ENCODE results near the gene MEP1A. TPM values are rescaled to one million over a fixed set of nuclear protein-coding genes. Genes with fewer than 3 reads are reported as not detected.
A peak's percentile ranks its signal among the peaks of the same experiment; 100 is the strongest.

Gene MEP1A
- total and polyA plus RNA-seq, 10 donors = 0.09 to 0.94 (median 0.22) TPM; not detected in 3

DNA sequence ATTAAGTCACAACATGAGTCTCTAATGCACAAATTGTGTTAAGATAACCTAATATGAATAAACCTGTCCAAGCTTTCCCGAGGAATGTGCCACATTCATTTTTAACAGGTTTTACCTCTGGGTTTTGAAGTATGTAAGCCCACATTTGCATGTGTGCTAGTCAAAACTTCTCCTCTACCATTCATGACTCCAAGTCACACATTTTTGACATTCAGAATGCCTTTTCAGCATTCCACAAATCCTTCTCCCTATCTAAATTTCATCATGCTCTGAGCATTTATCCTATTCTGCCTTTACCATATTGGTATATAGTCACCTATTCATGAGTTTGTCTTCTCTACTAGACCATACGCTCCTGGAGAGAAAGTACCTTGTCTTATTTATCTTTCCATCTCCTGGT is 72.0 kb downstream of the MEP1A start:
- Histone ChIP-seq H3K9me3 (no peaks in the 10 kb centered on the region), H3K4me3 (no peak overlapping the region), H3K36me3 (peaks cover 0 to 79% (median 0%) of the 10 kb centered on the region in 6 donors), H3K4me1 (no peaks in the 10 kb centered on the region), H3K27me3 (replicated peaks in 1 of 7) (no peaks in the 10 kb centered on the region), H3K27ac (no peak overlapping the region)
- WGBS, 5 donors = 82 to 95% (median 93%) methylated on average over 2 of the region's 2 CpGs
- intact Hi-C loops (cut with DNase I; ENCODE audit: low total_unique reads) = no loop called here
- TF ChIP-seq POLR2AphosphoS5 (IDR thresholded peaks at IDR 0.05) = no peak
- TF ChIP-seq POLR2A (IDR thresholded peaks at IDR 0.05) = no peak
- TF ChIP-seq, protein P1, sequence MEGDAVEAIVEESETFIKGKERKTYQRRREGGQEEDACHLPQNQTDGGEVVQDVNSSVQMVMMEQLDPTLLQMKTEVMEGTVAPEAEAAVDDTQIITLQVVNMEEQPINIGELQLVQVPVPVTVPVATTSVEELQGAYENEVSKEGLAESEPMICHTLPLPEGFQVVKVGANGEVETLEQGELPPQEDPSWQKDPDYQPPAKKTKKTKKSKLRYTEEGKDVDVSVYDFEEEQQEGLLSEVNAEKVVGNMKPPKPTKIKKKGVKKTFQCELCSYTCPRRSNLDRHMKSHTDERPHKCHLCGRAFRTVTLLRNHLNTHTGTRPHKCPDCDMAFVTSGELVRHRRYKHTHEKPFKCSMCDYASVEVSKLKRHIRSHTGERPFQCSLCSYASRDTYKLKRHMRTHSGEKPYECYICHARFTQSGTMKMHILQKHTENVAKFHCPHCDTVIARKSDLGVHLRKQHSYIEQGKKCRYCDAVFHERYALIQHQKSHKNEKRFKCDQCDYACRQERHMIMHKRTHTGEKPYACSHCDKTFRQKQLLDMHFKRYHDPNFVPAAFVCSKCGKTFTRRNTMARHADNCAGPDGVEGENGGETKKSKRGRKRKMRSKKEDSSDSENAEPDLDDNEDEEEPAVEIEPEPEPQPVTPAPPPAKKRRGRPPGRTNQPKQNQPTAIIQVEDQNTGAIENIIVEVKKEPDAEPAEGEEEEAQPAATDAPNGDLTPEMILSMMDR (IDR thresholded peaks at IDR 0.05 in 8 of 11, conservative IDR thresholded peaks at IDR 0.05 in 3 of 11) = no peak
- no peak for DNase-seq

DNA sequence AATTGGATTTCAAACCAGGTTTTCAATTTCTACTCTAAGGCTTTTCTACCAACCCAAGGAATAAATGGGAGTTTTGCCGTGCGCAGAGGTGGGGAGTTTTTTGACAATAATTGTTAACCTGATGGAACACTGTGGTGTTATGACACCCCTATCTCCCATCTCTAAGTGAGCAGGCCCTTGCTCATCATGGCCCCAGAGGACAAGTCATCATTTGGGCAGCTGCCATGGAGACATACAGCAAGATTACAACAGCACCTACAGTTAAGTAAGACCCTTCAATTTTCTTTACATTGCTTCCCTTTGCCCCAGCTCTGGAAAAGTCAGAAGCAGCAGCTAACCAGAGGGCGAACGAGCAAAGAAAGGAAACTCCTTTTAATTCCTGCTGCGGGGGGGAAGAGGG is 74.2 kb downstream of the MEP1A start:
- intact Hi-C loops (cut with DNase I; ENCODE audit: low total_unique reads) = no loop called here
- 72 to 85% (median 75%) methylated on average over 5 of the region's 5 CpGs for WGBS, 5 donors
- Histone ChIP-seq H3K27ac (no peak overlapping the region), H3K9me3 (no peaks in the 10 kb centered on the region), H3K4me1 (no peaks in the 10 kb centered on the region), H3K36me3 (peaks cover 0 to 71% (median 0%) of the 10 kb centered on the region in 6 donors), H3K4me3 (no peak overlapping the region), H3K27me3 (replicated peaks in 1 of 7) (no peaks in the 10 kb centered on the region)
- TF ChIP-seq POLR2AphosphoS5 (IDR thresholded peaks at IDR 0.05) = no peak
- TF ChIP-seq, protein P1 (IDR thresholded peaks at IDR 0.05 in 8 of 11, conservative IDR thresholded peaks at IDR 0.05 in 3 of 11) = no peak
- TF ChIP-seq POLR2A (IDR thresholded peaks at IDR 0.05) = no peak
- DNase-seq = no peak

DNA sequence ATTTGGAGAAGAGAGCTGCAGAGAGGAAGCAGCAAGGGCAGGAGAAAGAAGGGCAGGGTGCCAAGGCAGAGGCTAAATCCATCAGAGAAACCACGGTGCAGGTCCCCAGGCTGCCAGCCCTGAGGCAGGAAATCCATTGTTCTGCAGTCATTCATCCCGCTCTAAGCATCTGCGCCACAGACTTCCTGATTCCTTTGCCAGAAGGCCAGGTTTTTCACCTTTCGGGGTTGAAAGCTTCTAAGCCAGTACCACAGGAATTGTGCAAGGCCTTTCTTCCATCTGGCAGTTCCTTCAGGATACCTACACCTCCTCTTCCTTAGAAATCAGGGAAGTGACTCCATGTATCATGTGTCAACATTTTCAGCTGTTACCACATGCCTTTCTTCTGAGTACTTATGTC is 82.9 kb downstream of the MEP1A start:
- intact Hi-C loops (cut with DNase I; ENCODE audit: low total_unique reads) = no loop called here
- WGBS, 5 donors = 9 to 20% (median 18%) methylated on average over 4 of the region's 4 CpGs
- H3K4me1 ChIP-seq = peaks cover 0 to 11% (median 3%) of the 10 kb centered on the region in 6 donors
- no peak overlapping the region for H3K27ac ChIP-seq
- peaks cover 0 to 41% (median 0%) of the 10 kb centered on the region in 6 donors for H3K36me3 ChIP-seq
- H3K9me3 ChIP-seq = no peaks in the 10 kb centered on the region
- no peak for DNase-seq
- TF ChIP-seq POLR2A (IDR thresholded peaks at IDR 0.05) (no peak), POLR2AphosphoS5 (IDR thresholded peaks at IDR 0.05) (peak in 2 of 3 donors; percentile 53 to 61)
- TF ChIP-seq, protein P1 (IDR thresholded peaks at IDR 0.05 in 8 of 11, conservative IDR thresholded peaks at IDR 0.05 in 3 of 11) = no peak
- peaks cover 0 to 3% (median 0%) of the 10 kb centered on the region in 7 donors for H3K27me3 ChIP-seq (replicated peaks in 1 of 7)
- H3K4me3 ChIP-seq = no peak overlapping the region

DNA sequence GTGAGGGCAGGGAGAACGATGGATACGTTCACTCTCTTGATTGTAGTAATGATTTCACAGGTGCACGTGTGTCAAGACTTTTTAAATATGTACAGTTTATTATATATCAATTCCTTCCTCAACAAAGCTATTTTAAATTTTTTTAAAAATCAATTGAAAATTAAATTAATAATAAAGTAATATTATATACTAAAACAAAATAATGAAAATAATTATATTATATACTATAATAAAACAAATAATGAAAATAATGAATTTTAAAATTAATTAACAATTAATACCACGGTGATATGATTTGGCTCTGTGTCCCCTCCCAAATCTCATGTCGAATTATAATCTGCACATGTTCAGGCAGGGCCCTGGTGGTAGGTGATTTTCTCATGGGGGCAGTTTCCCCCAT is 85.8 kb downstream of the MEP1A start:
- no peak overlapping the region for H3K27ac ChIP-seq
- H3K9me3 ChIP-seq = no peaks in the 10 kb centered on the region
- H3K4me3 ChIP-seq = no peak overlapping the region
- intact Hi-C loops (cut with DNase I; ENCODE audit: low total_unique reads) = no loop called here
- H3K27me3 ChIP-seq (replicated peaks in 1 of 7) = peaks cover 0 to 3% (median 0%) of the 10 kb centered on the region in 7 donors
- H3K36me3 ChIP-seq = peaks cover 0 to 57% (median 3%) of the 10 kb centered on the region in 6 donors
- peaks cover 0 to 11% (median 3%) of the 10 kb centered on the region in 6 donors for H3K4me1 ChIP-seq
- WGBS, 5 donors = 88 to 95% (median 92%) methylated on average over 5 of the region's 5 CpGs
- no peak for DNase-seq
- TF ChIP-seq, protein P1 (IDR thresholded peaks at IDR 0.05 in 8 of 11, conservative IDR thresholded peaks at IDR 0.05 in 3 of 11) = no peak
- TF ChIP-seq POLR2AphosphoS5 (IDR thresholded peaks at IDR 0.05) = no peak
- no peak for TF ChIP-seq POLR2A (IDR thresholded peaks at IDR 0.05)

Data from spleen (tissue), 11 donors.